ENCODE results near the gene TRPC1. TPM values are rescaled to one million over a fixed set of nuclear protein-coding genes. Genes with fewer than 3 reads are reported as not detected.
"Not testable (repeated sequence)": the region's sequence is repeated elsewhere in the genome, so short reads cannot be mapped to it uniquely, and the experiment has no call there.

The TRPC1 gene
- total and polyA plus RNA-seq, 7 donors, result 0.41 to 2.1 (median 0.78) TPM

DNA sequence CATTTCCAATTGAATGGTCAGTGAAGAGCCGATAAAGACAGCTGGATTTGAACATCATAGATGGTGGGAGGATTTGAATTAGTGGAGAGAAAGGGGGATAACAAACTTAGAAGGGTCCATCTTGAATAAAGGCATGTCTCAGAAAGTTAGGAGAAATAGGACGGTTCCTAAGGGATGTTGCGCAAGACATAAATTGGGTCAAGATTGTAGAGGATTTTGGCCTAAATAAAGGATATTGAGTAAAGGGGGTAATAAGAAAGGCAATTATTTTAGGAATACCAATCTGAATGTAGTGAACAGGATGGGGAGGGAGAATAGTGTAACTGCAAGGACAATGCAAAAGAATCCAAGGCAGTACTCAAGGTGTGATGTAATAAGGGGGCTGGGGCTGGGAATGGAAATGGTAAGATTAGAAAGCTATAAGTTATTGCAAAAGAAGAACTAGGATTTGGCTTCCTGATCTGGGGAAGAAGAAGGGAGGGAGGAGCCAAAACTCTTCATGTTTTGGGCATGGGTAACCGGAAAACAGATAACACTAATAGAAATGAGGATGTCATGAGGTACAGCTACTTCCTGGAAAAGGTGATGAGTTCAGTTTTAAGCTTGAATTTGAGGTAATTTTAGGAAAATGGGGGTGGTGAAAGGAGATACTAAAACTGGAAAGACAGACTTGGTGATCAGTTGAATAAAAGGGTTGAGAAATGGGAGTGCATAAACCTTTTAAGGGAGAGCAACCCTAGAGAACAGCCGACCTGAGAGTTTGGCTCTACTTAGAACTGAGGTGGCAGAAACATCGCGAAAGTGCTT is 17.3 kb upstream of the TRPC1 start:
- Histone ChIP-seq H3K27ac (no peak overlapping the region), H3K4me1 (no peaks in the 10 kb centered on the region), H3K9me3 (no peaks in the 10 kb centered on the region), H3K4me3 (no peak overlapping the region), H3K36me3 (ENCODE audit: insufficient read depth in 1 of 2, low read depth in 1 of 2) (no peaks in the 10 kb centered on the region), H3K27me3 (ENCODE audit: insufficient read depth in 3 of 3, low read length in 2 of 3) (no peaks in the 10 kb centered on the region)
- 79 to 82% (median 81%) methylated on average over 7 of the region's 7 CpGs for WGBS, 3 donors
- TF ChIP-seq CTCF (IDR thresholded peaks at IDR 0.05), result no peak
- ATAC-seq, result no peak
- DNase-seq, result no peak
- intact Hi-C loops (cut with DNase I), result no loop called here

DNA sequence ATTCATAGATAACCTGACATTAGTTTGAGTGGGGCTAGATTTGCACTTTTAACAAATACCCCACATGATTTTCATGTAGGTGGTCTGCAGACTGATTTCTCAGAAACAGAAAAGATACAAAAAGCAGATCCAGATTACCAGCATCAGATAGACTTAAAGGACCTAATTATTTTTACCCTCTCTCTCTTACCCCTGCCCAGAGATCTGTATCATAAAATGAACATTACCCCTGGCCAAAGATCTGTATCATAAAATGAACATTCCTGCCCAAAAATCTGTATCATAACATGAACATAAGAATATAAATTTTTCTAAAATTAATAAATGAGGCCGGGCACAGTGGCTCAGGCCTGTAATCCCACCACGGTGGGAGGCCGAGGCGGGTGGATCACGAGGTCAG is 14.6 kb upstream of the TRPC1 start:
- no peaks in the 10 kb centered on the region for H3K27me3 ChIP-seq (ENCODE audit: insufficient read depth in 3 of 3, low read length in 2 of 3)
- whole genome bisulfite sequencing, 3 donors, result 92 to 96% (median 94%) methylated on average over 5 of the region's 5 CpGs

GRCh38 chr3:142714882-142715281 is 9.0 kb upstream of the TRPC1 start:
- H3K36me3 ChIP-seq (ENCODE audit: insufficient read depth in 1 of 2, low read depth in 1 of 2); H3K4me3 ChIP-seq; DNase-seq; H3K27me3 ChIP-seq (ENCODE audit: insufficient read depth in 3 of 3, low read length in 2 of 3); H3K4me1 ChIP-seq; H3K27ac ChIP-seq; intact Hi-C loops (cut with DNase I); ATAC-seq; H3K9me3 ChIP-seq: not testable (repeated sequence)
- WGBS, 3 donors, result 91 to 99% (median 92%) methylated on average over 3 of the region's 3 CpGs

More for the DNA sequence above, 14.6 kb upstream of the TRPC1 start:
- Histone ChIP-seq H3K27ac (no peak overlapping the region), H3K36me3 (ENCODE audit: insufficient read depth in 1 of 2, low read depth in 1 of 2) (no peaks in the 10 kb centered on the region), H3K4me1 (no peaks in the 10 kb centered on the region), H3K4me3 (no peak overlapping the region), H3K9me3 (no peaks in the 10 kb centered on the region)
- intact Hi-C loops (cut with DNase I), result no loop called here
- no peak for DNase-seq
- no peak for TF ChIP-seq CTCF (IDR thresholded peaks at IDR 0.05)
- no peak for ATAC-seq

DNA sequence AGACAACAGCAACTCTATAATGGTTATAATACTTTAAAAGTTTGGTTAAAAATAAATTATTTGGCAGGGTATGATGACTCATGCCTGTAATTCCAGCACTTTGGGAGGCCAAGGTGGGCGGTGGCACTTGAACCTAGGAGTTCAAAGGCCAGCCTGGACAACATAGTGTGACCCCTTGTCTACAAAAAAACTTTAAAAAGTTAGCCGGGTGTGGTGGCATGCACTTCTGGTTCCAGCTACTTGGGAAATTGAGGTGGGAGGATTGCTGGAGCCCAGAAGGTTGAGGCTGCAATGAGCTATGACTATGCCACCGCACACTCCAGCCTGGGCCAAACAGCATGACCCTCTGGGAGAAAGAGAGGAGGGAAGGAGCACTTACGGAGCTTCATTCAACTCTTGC is 7.7 kb upstream of the TRPC1 start:
- H3K36me3 ChIP-seq (ENCODE audit: insufficient read depth in 1 of 2, low read depth in 1 of 2), result no peaks in the 10 kb centered on the region
- no peak overlapping the region for H3K27ac ChIP-seq
- no peak for ATAC-seq
- H3K4me3 ChIP-seq, result no peak overlapping the region
- 81 to 87% (median 87%) methylated on average over 4 of the region's 4 CpGs for WGBS, 3 donors
- no peak for DNase-seq
- no peak for TF ChIP-seq CTCF (IDR thresholded peaks at IDR 0.05)
- intact Hi-C loops (cut with DNase I), result no loop called here
- H3K27me3 ChIP-seq (ENCODE audit: insufficient read depth in 3 of 3, low read length in 2 of 3), result no peaks in the 10 kb centered on the region
- no peaks in the 10 kb centered on the region for H3K4me1 ChIP-seq
- H3K9me3 ChIP-seq, result no peaks in the 10 kb centered on the region

DNA sequence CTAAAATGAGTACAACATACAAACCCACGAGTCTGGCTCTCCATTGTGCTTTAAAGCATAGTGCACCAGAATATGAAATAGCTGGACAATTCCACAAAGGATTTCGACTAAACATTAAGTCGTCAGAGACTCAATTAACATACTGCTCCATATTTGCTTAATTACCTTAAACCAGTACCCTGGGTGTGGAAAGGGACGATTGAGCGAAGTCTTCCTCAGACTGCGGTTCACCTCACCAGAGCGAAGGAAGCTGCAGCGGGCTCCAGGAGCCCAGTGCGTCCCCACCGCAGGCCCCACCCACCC is 218 bp upstream of the TRPC1 start:
- no peaks in the 10 kb centered on the region for H3K9me3 ChIP-seq
- TF ChIP-seq CTCF (IDR thresholded peaks at IDR 0.05), result no peak
- H3K27me3 ChIP-seq (ENCODE audit: insufficient read depth in 3 of 3, low read length in 2 of 3), result peaks cover 0 to 36% (median 0%) of the 10 kb centered on the region in 3 donors
- peak overlapping the region; percentile 73 for H3K4me3 ChIP-seq
- intact Hi-C loops (cut with DNase I), result loop anchor here in 1 of 2 donors (10.0 kb wide), 1 partner anchor 129 kb away; the partner anchor contains the start of gene PLS1
- H3K27ac ChIP-seq, result no peak overlapping the region
- no peaks in the 10 kb centered on the region for H3K4me1 ChIP-seq
- DNase-seq (no peak), ATAC-seq (no peak)
- no peaks in the 10 kb centered on the region for H3K36me3 ChIP-seq (ENCODE audit: insufficient read depth in 1 of 2, low read depth in 1 of 2)
- 0 to 1% (median 0%) methylated on average over 9 to 10 of the region's 10 CpGs for WGBS, 3 donors

All from psoas muscle (tissue), 8 donors.